ENCODE results near the gene TP53BP1.

- TF ChIP-seq, protein P1, sequence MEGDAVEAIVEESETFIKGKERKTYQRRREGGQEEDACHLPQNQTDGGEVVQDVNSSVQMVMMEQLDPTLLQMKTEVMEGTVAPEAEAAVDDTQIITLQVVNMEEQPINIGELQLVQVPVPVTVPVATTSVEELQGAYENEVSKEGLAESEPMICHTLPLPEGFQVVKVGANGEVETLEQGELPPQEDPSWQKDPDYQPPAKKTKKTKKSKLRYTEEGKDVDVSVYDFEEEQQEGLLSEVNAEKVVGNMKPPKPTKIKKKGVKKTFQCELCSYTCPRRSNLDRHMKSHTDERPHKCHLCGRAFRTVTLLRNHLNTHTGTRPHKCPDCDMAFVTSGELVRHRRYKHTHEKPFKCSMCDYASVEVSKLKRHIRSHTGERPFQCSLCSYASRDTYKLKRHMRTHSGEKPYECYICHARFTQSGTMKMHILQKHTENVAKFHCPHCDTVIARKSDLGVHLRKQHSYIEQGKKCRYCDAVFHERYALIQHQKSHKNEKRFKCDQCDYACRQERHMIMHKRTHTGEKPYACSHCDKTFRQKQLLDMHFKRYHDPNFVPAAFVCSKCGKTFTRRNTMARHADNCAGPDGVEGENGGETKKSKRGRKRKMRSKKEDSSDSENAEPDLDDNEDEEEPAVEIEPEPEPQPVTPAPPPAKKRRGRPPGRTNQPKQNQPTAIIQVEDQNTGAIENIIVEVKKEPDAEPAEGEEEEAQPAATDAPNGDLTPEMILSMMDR (IDR thresholded peaks at IDR 0.05): no peak
- no peak for TF ChIP-seq POLR2A (IDR thresholded peaks at IDR 0.05)
Observed at GRCh38 chr15:43382310-43382709, 110.6 kb downstream of the TP53BP1 start.

Measured in heart left ventricle (tissue), 13 donors.